ENCODE results near the gene CFAP107.

DNA sequence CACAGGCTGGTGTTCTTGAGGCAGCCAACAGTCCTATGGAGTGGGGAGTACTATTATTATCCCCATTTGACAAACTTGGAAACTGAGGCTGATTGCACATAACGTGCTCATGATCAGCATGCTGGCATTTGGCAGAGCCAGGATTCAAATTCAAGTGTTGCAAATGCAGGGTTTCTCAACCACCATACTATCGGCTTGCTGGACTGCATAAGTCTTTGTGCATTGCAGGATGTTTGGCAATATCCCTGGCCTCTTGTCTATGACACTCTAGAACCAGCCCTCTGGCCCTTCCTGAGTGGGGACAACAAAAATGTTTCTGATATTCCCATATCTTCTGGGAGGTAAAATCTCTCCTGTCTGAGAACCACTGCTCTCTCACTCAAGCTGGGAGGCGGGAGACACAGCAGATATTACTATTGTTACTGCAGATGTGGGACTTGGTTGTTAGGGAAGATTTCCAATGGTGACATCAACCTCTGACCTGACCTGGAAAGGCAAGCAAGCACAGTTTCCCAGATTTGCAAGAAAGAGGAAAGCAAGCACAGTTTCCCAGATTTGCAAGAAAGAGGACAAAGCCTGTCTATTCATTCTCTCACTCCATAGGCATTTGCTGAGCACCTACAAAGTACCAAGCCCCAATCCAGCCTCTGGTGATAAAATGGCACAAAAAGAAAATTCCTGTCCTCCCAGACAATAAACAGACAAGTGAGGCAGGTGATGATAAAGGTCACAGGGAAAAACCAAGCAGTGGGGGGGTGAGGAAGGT is 31.1 kb upstream of the CFAP107 start:
- TF ChIP-seq SUZ12 (IDR thresholded peaks at IDR 0.05) (no peak), FOXA1 (IDR thresholded peaks at IDR 0.05) (no peak), L3MBTL2 (conservative IDR thresholded peaks at IDR 0.05) (no peak)
